H9 (cell line): ENCODE measurements around the gene MTG1. TPM values are rescaled to one million over a fixed set of nuclear protein-coding genes. Genes with fewer than 3 reads are reported as not detected.

ENCODE experiments used
- DNase-seq: peaks from one replicate; pipeline ENCODE4 v3.0.0-alpha.2; 2017
- H2AFZ ChIP-seq: one replicate; pipeline ENCODE4 v1.6.1; 2013; ENCODE audit warnings: mild to moderate bottlenecking, low read length, control low read depth, moderate library complexity
- H2AK5ac ChIP-seq: 2 replicates; pipeline ENCODE4 v1.6.1; 2013; ENCODE audit warnings: low read length, control low read depth, mixed read lengths; ENCODE audit not compliant: insufficient read length
- H2BK120ac ChIP-seq: one replicate; pipeline ENCODE4 v1.6.1; 2013; ENCODE audit warnings: low read depth, mild to moderate bottlenecking, low read length, control low read depth, inconsistent platforms; ENCODE audit not compliant: poor library complexity, severe bottlenecking
- H2BK12ac ChIP-seq: 2 replicates; pipeline ENCODE4 v1.6.1; 2013; ENCODE audit warnings: low read length, control low read depth, mixed read lengths, low read depth; ENCODE audit not compliant: insufficient read length
- H2BK15ac ChIP-seq: 2 replicates; pipeline ENCODE4 v1.6.1; 2013; ENCODE audit warnings: low read depth, low read length, control low read depth
- H2BK20ac ChIP-seq: one replicate; pipeline ENCODE4 v1.6.1; 2013; ENCODE audit warnings: low read depth, mild to moderate bottlenecking, low read length, control low read depth, inconsistent platforms; ENCODE audit not compliant: poor library complexity, severe bottlenecking
- H2BK5ac ChIP-seq: 2 replicates; pipeline ENCODE4 v1.6.1; 2013; ENCODE audit warnings: low read length, control low read depth, mixed read lengths; ENCODE audit not compliant: insufficient read length
- H3K14ac ChIP-seq: 2 replicates; pipeline ENCODE4 v1.6.1; 2013; ENCODE audit warnings: low read length, control low read depth; ENCODE audit not compliant: insufficient read depth
- H3K18ac ChIP-seq: 2 replicates; pipeline ENCODE4 v1.6.1; 2013; ENCODE audit warnings: low read depth, mild to moderate bottlenecking, mixed read lengths, low read length, control low read depth; ENCODE audit not compliant: insufficient read length
- H3K23ac ChIP-seq: 2 replicates; pipeline ENCODE4 v1.6.1; 2013; ENCODE audit warnings: low read length, control low read depth, mixed read lengths, low read depth; ENCODE audit not compliant: insufficient read length
- H3K23me2 ChIP-seq: 2 replicates; pipeline ENCODE4 v1.6.1; 2013; ENCODE audit warnings: low read depth, mild to moderate bottlenecking, mixed read lengths, low read length, control low read depth; ENCODE audit not compliant: insufficient read length, poor library complexity, severe bottlenecking
- H3K27ac ChIP-seq: 2 replicates; pipeline ENCODE4 v1.5.1; 2013; ENCODE audit warnings: low read length, control low read depth, mixed read lengths, low read depth; ENCODE audit not compliant: insufficient read length
- H3K27me3 ChIP-seq: 2 replicates; pipeline ENCODE4 v1.6.1; 2013; ENCODE audit warnings: low read length, control low read depth, inconsistent platforms; ENCODE audit not compliant: insufficient read depth
- H3K4ac ChIP-seq: 2 replicates; pipeline ENCODE4 v1.6.1; 2013; ENCODE audit warnings: low read depth, mild to moderate bottlenecking, control low read depth, inconsistent platforms, low read length, moderate library complexity
- H3K4me1 ChIP-seq: 2 replicates; pipeline ENCODE4 v1.6.1; 2013; ENCODE audit warnings: low read length, control low read depth, inconsistent platforms; ENCODE audit not compliant: insufficient read depth
- H3K4me2 ChIP-seq: 2 replicates; pipeline ENCODE4 v1.6.1; 2013; ENCODE audit warnings: low read length, control low read depth, mixed read lengths; ENCODE audit not compliant: insufficient read length, insufficient read depth
- H3K56ac ChIP-seq: 2 replicates; pipeline ENCODE4 v1.6.1; 2013; ENCODE audit warnings: low read depth, mild to moderate bottlenecking, mixed read lengths, low read length, control low read depth; ENCODE audit not compliant: insufficient read length
- H3K79me1 ChIP-seq: 2 replicates; pipeline ENCODE4 v1.6.1; 2013; ENCODE audit warnings: low read depth, mild to moderate bottlenecking, moderate library complexity, low read length, control low read depth, inconsistent platforms; ENCODE audit not compliant: insufficient read depth, poor library complexity, severe bottlenecking
- H3K79me2 ChIP-seq: 2 replicates; pipeline ENCODE4 v1.6.1; 2013; ENCODE audit warnings: low read length, control low read depth, inconsistent platforms; ENCODE audit not compliant: insufficient read depth
- H3K9ac ChIP-seq: 2 replicates; pipeline ENCODE4 v1.6.1; 2013; ENCODE audit warnings: low read length, control low read depth, mixed read lengths; ENCODE audit not compliant: insufficient read length; ENCODE audit errors: extremely low read depth
- H3K9me3 ChIP-seq: one replicate; pipeline ENCODE4 v1.6.1; 2013; ENCODE audit warnings: low read depth, low read length, inconsistent platforms; ENCODE audit not compliant: control insufficient read depth
- H3T11ph ChIP-seq: one replicate; pipeline ENCODE4 v1.6.1; 2013; ENCODE audit warnings: mild to moderate bottlenecking, low read length, control low read depth, inconsistent platforms
- H4K20me1 ChIP-seq: one replicate; pipeline ENCODE4 v1.6.1; 2013; ENCODE audit not compliant: control insufficient read depth, insufficient read length, insufficient read depth
- H4K5ac ChIP-seq: 2 replicates; pipeline ENCODE4 v1.6.1; 2013; ENCODE audit warnings: low read depth, mild to moderate bottlenecking, mixed read lengths, low read length, control low read depth; ENCODE audit not compliant: insufficient read length
- H4K8ac ChIP-seq: replicated peaks from 2 replicates; pipeline ENCODE4 v1.6.1; 2013; ENCODE audit warnings: low read length, control low read depth, mixed read lengths, low read depth; ENCODE audit not compliant: insufficient read length
- H4K91ac ChIP-seq: 2 replicates; pipeline ENCODE4 v1.6.1; 2013; ENCODE audit warnings: low read depth, mild to moderate bottlenecking, moderate library complexity, mixed read lengths, low read length, control low read depth; ENCODE audit not compliant: insufficient read length
- H3K27ac Mint-ChIP-seq, 3 experiments: 2 replicates in 2 of 3; 3 replicates in 1 of 3; pipeline ENCODE4 v1.8.0; 2020 to 2021; ENCODE audit warnings: mixed read lengths in 3 of 3, mild to moderate bottlenecking in 1 of 3, moderate library complexity in 1 of 3
- H3K27me3 Mint-ChIP-seq: 2 replicates; pipeline ENCODE4 v1.8.0; 2021; ENCODE audit warnings: low read depth, mild to moderate bottlenecking, moderate library complexity, mixed read lengths
- H3K36me3 Mint-ChIP-seq, 3 experiments: 2 replicates in 2 of 3; 3 replicates in 1 of 3; pipeline ENCODE4 v1.8.0; 2020 to 2021; ENCODE audit warnings: low read depth in 3 of 3, mixed read lengths in 3 of 3; ENCODE audit not compliant: insufficient read depth in 1 of 3
- H3K4me1 Mint-ChIP-seq, 2 experiments: 2 replicates each; pipeline ENCODE4 v1.8.0; 2020; ENCODE audit warnings: mixed read lengths in 2 of 2
- H3K4me3 Mint-ChIP-seq, 2 experiments: 2 replicates in 1 of 2; 3 replicates in 1 of 2; pipeline ENCODE4 v1.8.0; 2020 to 2021; ENCODE audit warnings: mild to moderate bottlenecking in 2 of 2, mixed read lengths in 2 of 2, moderate library complexity in 1 of 2
- H3K9me3 Mint-ChIP-seq, 2 experiments: 2 replicates in 1 of 2; 3 replicates in 1 of 2; pipeline ENCODE4 v1.8.0; 2020; ENCODE audit warnings: mild to moderate bottlenecking in 2 of 2, mixed read lengths in 2 of 2, moderate library complexity in 1 of 2
- WGBS: extraction: QIAGEN DNeasy Blood & Tissue Kit; methylation state at CpG from one replicate; pipeline ENCODE4 v1.1.7; 2013; ENCODE audit warnings: missing lambda C conversion rate, low lambda C conversion rate, mixed read lengths; ENCODE audit not compliant: insufficient read length; ENCODE audit errors: extremely low coverage; 5-methylcytosine and 5-hydroxymethylcytosine counted together
- total RNA-seq: library from RNA; stranded (reverse); gene quantifications from 2 replicates; pipeline ENCODE4 v1.2.1, GENCODE V29; 2021
- TF ChIP-seq, protein P1 (sequence below): fragments of 200-600 bp; sonication (generic); conservative IDR thresholded peaks from 3 replicates; pipeline ENCODE4 v1.8.0; 2021; ENCODE audit warnings: antibody characterized with exemption, mild to moderate bottlenecking

MTG1 gene
- total RNA-seq, 1 experiment from 2014 or later: 65.3 TPM

DNA sequence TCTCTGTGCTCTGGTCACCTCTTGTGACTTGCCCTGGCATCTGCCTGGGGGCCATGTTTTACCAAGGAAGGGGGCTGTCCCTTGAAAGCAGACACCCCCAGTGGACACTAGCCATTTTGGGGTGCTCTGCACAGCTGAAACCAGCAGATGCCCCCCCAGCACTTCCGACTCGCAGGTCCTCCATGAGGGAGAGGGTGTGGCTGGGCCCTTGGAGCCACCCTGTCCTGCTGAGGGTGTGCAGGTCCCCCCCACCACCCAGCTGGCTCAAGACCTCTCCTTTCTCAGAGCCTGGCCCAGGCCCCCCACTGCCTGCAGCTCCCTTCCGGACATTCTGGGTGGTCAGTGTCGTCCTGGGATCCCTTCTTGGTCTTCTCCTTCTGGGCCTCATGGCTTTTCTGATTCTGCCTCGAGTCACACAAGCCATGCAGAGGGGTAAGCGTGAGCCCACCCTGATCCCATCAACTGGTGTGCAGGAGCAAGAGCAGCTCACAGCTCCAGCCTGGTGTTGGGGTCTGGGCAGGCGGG lies 72.1 kb downstream of the MTG1 start:
- Histone ChIP-seq H3T11ph (no peak overlapping the region), H3K9ac (no peak overlapping the region), H2AFZ (no peak overlapping the region), H4K20me1 (no peaks in the 10 kb centered on the region), H2BK20ac (no peak overlapping the region), H3K27ac (no peak overlapping the region), H3K4ac (no peak overlapping the region), H3K9me3 (peaks cover 78% of the 10 kb centered on the region), H3K4me2 (no peak overlapping the region), H4K91ac (no peak overlapping the region), H3K23me2 (no peaks in the 10 kb centered on the region), H3K4me1 (no peaks in the 10 kb centered on the region), H3K23ac (no peak overlapping the region), H3K79me1 (no peaks in the 10 kb centered on the region), H4K5ac (no peak overlapping the region), H2AK5ac (no peak overlapping the region), H3K56ac (no peak overlapping the region), H3K18ac (no peak overlapping the region), H2BK15ac (no peak overlapping the region), H2BK12ac (no peak overlapping the region), H3K27me3 (no peaks in the 10 kb centered on the region), H3K79me2 (no peaks in the 10 kb centered on the region), H2BK120ac (no peak overlapping the region), H3K14ac (no peak overlapping the region), H4K8ac (no peak overlapping the region), H2BK5ac (no peak overlapping the region)
- no peaks in the 10 kb centered on the region for H3K4me1 Mint-ChIP-seq
- peaks cover 4% of the 10 kb centered on the region for H3K27me3 Mint-ChIP-seq
- no peak for DNase-seq
- H3K4me3 Mint-ChIP-seq: no peak overlapping the region
- no peak overlapping the region for H3K27ac Mint-ChIP-seq
- peaks cover 9 to 28% (median 18%) of the 10 kb centered on the region in 3 experiments; a peak in 6 of 7 replicates for H3K36me3 Mint-ChIP-seq
- peaks cover 86 to 91% of the 10 kb centered on the region in 2 experiments for H3K9me3 Mint-ChIP-seq
- WGBS: no CpG with 5 or more reads among the region's 7 CpGs
- TF ChIP-seq, protein P1, sequence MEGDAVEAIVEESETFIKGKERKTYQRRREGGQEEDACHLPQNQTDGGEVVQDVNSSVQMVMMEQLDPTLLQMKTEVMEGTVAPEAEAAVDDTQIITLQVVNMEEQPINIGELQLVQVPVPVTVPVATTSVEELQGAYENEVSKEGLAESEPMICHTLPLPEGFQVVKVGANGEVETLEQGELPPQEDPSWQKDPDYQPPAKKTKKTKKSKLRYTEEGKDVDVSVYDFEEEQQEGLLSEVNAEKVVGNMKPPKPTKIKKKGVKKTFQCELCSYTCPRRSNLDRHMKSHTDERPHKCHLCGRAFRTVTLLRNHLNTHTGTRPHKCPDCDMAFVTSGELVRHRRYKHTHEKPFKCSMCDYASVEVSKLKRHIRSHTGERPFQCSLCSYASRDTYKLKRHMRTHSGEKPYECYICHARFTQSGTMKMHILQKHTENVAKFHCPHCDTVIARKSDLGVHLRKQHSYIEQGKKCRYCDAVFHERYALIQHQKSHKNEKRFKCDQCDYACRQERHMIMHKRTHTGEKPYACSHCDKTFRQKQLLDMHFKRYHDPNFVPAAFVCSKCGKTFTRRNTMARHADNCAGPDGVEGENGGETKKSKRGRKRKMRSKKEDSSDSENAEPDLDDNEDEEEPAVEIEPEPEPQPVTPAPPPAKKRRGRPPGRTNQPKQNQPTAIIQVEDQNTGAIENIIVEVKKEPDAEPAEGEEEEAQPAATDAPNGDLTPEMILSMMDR: no peak
